ENCODE measurements around the gene SNRPA.

DNA sequence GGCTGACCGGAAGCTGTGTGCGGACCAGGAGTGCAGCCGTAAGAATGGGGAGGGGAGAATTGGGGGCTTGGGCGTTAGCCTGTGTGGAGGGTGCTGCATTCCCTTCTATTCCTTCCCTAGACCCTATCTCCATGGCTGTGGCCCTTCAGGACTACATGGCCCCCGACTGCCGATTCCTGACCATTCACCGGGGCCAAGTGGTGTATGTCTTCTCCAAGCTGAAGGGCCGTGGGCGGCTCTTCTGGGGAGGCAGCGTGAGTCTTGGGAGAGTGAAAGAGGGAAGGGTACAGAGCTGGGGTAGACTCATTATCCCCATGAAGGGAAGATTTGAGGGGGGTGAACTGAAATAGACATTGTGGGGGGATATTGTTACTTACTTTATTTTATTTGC lies 24.6 kb downstream of the SNRPA start:
- TF ChIP-seq, protein P1, sequence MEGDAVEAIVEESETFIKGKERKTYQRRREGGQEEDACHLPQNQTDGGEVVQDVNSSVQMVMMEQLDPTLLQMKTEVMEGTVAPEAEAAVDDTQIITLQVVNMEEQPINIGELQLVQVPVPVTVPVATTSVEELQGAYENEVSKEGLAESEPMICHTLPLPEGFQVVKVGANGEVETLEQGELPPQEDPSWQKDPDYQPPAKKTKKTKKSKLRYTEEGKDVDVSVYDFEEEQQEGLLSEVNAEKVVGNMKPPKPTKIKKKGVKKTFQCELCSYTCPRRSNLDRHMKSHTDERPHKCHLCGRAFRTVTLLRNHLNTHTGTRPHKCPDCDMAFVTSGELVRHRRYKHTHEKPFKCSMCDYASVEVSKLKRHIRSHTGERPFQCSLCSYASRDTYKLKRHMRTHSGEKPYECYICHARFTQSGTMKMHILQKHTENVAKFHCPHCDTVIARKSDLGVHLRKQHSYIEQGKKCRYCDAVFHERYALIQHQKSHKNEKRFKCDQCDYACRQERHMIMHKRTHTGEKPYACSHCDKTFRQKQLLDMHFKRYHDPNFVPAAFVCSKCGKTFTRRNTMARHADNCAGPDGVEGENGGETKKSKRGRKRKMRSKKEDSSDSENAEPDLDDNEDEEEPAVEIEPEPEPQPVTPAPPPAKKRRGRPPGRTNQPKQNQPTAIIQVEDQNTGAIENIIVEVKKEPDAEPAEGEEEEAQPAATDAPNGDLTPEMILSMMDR (conservative IDR thresholded peaks at IDR 0.05; ENCODE audit: low read length) = no peak
- TF ChIP-seq EZH2phosphoT487 (IDR thresholded peaks at IDR 0.05; ENCODE audit: borderline replicate concordance, low read depth, low read length) = no peak

All from OCI-LY7 (cell line).